GM20000 (cell line): ENCODE results near the gene ATXN2.
"Not testable (repeated sequence)": the region's sequence is repeated elsewhere in the genome, so short reads cannot be mapped to it uniquely, and the experiment has no call there.

ENCODE experiments used
- DNase-seq: peaks from one replicate; pipeline ENCODE4 v3.0.0; 2012; ENCODE audit warnings: low spot score
- TF ChIP-seq, protein P1 (sequence below): IDR thresholded peaks from 2 replicates; pipeline ENCODE4 v1.5.1; 2012; ENCODE audit warnings: mild to moderate bottlenecking, control low read depth; ENCODE audit errors: extremely low read depth, missing control alignments

Gene ATXN2

DNA sequence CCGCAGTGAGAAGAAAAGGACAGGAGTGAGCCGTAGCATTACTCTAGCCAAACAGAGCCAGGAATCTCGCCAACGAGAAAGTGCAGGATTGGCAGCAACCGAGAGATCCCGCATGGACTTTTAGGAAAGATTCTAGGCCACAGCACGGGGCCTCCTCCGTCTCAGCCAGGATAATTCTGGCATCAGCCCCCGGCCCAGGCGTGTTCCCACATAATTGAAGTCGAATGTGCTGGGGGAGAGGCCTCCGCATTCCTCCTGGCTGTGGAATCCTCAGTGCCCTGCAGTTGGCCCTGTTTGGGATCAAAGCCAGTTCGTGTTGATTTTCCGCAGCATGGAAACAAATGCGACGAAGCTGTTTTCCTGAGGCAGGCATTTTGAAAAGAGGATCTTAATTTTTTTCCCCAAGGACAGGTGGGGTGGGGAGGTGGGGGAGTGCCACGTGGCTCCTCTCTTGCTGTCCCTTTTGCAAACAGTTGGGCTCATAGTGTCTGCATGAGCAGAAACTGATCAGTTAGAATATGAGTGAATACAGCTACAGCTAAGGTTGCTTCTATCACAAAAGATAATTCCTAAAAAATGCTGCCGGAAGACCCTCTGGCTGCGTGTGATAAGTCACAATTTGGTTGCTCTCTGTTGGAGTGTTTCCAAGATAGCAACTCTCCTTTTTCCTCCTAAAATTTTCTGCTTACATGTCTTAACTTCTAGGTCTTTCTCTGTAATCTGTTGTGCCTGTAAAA lies 37.3 kb upstream of the ATXN2 start:
- DNase-seq = no peak
- TF ChIP-seq, protein P1, sequence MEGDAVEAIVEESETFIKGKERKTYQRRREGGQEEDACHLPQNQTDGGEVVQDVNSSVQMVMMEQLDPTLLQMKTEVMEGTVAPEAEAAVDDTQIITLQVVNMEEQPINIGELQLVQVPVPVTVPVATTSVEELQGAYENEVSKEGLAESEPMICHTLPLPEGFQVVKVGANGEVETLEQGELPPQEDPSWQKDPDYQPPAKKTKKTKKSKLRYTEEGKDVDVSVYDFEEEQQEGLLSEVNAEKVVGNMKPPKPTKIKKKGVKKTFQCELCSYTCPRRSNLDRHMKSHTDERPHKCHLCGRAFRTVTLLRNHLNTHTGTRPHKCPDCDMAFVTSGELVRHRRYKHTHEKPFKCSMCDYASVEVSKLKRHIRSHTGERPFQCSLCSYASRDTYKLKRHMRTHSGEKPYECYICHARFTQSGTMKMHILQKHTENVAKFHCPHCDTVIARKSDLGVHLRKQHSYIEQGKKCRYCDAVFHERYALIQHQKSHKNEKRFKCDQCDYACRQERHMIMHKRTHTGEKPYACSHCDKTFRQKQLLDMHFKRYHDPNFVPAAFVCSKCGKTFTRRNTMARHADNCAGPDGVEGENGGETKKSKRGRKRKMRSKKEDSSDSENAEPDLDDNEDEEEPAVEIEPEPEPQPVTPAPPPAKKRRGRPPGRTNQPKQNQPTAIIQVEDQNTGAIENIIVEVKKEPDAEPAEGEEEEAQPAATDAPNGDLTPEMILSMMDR = no peak

DNA sequence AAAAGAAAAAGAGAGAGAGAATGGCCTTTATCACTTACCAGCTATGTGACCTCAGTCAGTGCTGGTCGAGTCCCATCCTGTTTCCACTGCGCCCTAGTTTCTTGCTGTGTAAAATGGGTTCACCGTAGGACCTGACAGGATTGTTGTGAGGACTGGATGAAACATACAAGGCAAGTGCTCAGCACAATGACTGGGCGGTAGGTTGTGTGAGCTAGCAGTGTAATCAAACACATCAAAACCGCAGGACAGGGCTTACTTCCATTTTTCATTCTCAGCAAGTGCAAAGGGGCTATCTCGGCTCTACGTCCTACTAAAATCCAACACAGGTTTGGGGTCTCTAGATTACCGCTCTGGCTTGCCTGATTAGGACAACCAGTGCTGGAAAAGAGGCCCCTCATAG lies 36.4 kb upstream of the ATXN2 start:
- TF ChIP-seq, protein P1 = no peak
- DNase-seq = no peak

GRCh38 chr12:111628505-111629260 lies 29.6 kb upstream of the ATXN2 start:
- TF ChIP-seq, protein P1 = no peak
- no peak for DNase-seq

- TF ChIP-seq, protein P1 = no peak
- DNase-seq = no peak
These were observed 27.1 kb upstream of the ATXN2 start for GRCh38 chr12:111626230-111626629.

DNA sequence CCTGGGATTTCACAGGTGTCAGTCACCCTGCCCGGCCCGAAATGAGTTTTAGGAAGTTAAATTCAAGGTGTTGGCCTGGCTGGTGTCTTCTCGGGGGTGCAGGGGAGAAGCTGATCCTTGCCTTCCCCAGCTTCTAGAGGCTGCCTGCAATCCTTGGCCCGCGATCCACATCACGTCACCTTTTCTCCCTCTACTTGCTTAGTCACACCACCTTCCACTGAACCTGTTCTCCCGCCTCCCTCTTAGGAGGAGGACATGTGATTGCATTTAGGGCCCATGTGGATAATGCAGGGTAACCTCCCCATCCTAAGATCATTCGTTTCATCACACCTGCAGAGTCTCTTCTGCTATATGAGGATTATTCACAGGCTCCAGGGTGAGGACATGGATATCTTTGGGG lies 25.4 kb upstream of the ATXN2 start:
- TF ChIP-seq, protein P1 = no peak

DNA sequence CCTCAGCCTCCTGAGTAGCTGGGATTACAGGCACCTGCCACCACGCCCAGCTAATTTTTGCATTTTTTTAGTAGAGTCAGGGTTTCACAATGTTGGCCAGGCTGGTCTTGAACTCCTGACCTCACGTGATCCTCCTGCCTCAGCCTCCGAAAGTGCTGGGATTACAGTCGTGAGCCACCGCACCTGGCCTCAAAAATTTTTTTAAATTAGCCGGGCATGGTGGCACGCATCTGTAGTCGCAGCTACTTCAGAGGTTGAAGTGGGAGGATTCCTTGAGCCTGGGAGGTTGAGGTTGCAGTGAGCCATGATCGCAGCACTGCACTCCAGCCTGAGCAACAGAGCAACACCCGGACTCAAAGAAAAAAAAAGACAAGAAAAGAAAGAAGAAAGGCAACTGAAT lies 18.7 kb upstream of the ATXN2 start:
- not testable (repeated sequence) for DNase-seq

More for the DNA sequence above, 25.4 kb upstream of the ATXN2 start:
- DNase-seq = no peak

- no peak for DNase-seq
These were observed 17.1 kb upstream of the ATXN2 start for GRCh38 chr12:111616177-111616623.

More at GRCh38 chr12:111616177-111616623, 17.1 kb upstream of the ATXN2 start:
- TF ChIP-seq, protein P1 = no peak
